Daoy (cell line): Measurements from ENCODE around the gene MBTPS1. TPM values are rescaled to one million over a fixed set of nuclear protein-coding genes. Genes with fewer than 3 reads are reported as not detected.

Experiments
- DNase-seq: peaks from one replicate; pipeline ENCODE4 v3.0.0-alpha.2; 2015; ENCODE audit warnings: low read depth
- total RNA-seq: library from RNA; depleted of rRNA; stranded (reverse); fragments of >200 nt; shearing (Covaris generic); gene quantifications from 2 replicates; pipeline ENCODE4 v1.2.3, GENCODE V29; 2014; rRNA removed

MBTPS1 gene
- total RNA-seq, 1 experiment from 2014 or later = 36.6 TPM

- no peak for DNase-seq
Measured at GRCh38 chr16:84005391-84005790, 111.4 kb downstream of the MBTPS1 start.

GRCh38 chr16:84004442-84004841, 112.3 kb downstream of the MBTPS1 start:
- DNase-seq = no peak

Other genes with a start within 250 kb of the MBTPS1 start
- 1.6 and 2.5 TPM in 2 replicates for gene MLYCD, start 217.8 kb downstream of the MBTPS1 start, total RNA-seq
- 1.4 and 1.8 TPM in 2 replicates for gene OSGIN1, start 163.7 kb downstream of the MBTPS1 start, total RNA-seq
- not detected in 2 replicates for gene NECAB2, start 148.7 kb downstream of the MBTPS1 start, total RNA-seq
- gene SLC38A8, start 74.1 kb downstream of the MBTPS1 start, total RNA-seq = not detected in 2 replicates
- 13.4 and 17.1 TPM in 2 replicates for gene HSDL1, start 28.2 kb upstream of the MBTPS1 start, total RNA-seq
- gene DNAAF1, start 28.4 kb upstream of the MBTPS1 start, total RNA-seq = not detected in 2 replicates
- gene TAF1C, start 70.1 kb upstream of the MBTPS1 start, total RNA-seq = 15.1 and 20.9 TPM in 2 replicates
- gene ADAD2, start 74.2 kb upstream of the MBTPS1 start, total RNA-seq = not detected in 2 replicates
- not detected in 2 replicates for gene KCNG4, start 123.1 kb upstream of the MBTPS1 start, total RNA-seq
- gene WFDC1, start 177.9 kb upstream of the MBTPS1 start, total RNA-seq = 0.30 TPM in 1 of 2 replicates, not detected in the other